HG02973 (cell line): ENCODE results near the gene CDO1.

Source experiments
- ATAC-seq: cut with Tn5 transposase; IDR thresholded peaks from one replicate; pipeline ENCODE4 v1.9.1; 2021; ENCODE audit warnings: moderate library complexity; ENCODE audit not compliant: unreplicated experiment

Gene CDO1

GRCh38 chr5:115795700-115796099 lies 20.8 kb downstream of the CDO1 start:
- ATAC-seq = no peak

GRCh38 chr5:115788440-115788839 lies 28.0 kb downstream of the CDO1 start:
- no peak for ATAC-seq

- ATAC-seq = no peak
Measured at GRCh38 chr5:115787426-115787825, 29.0 kb downstream of the CDO1 start.

GRCh38 chr5:115785381-115786065 lies 30.9 kb downstream of the CDO1 start:
- ATAC-seq = no peak

GRCh38 chr5:115778417-115778816 lies 38.0 kb downstream of the CDO1 start:
- ATAC-seq = no peak

- no peak for ATAC-seq
Measured at GRCh38 chr5:115776989-115777388, 39.5 kb downstream of the CDO1 start.

- no peak for ATAC-seq
Measured at GRCh38 chr5:115775999-115776398, 40.5 kb downstream of the CDO1 start.

- no peak for ATAC-seq
Measured at GRCh38 chr5:115774684-115775083, 41.8 kb downstream of the CDO1 start.

- ATAC-seq = no peak
Measured at GRCh38 chr5:115772731-115773475, 43.6 kb downstream of the CDO1 start.

- no peak for ATAC-seq
Measured at GRCh38 chr5:115770466-115770865, 46.0 kb downstream of the CDO1 start.

GRCh38 chr5:115767424-115767823 lies 49.0 kb downstream of the CDO1 start:
- no peak for ATAC-seq

- no peak for ATAC-seq
Measured at GRCh38 chr5:115766608-115767007, 49.9 kb downstream of the CDO1 start.

GRCh38 chr5:115758356-115758755 lies 58.1 kb downstream of the CDO1 start:
- ATAC-seq = no peak

GRCh38 chr5:115755675-115756074 lies 60.8 kb downstream of the CDO1 start:
- no peak for ATAC-seq
